DMS 273 (cell line): ENCODE data around the gene ARHGEF6.
"Not testable (repeated sequence)": the region's sequence is repeated elsewhere in the genome, so short reads cannot be mapped to it uniquely, and the experiment has no call there.

ENCODE experiments used
- DNase-seq: peaks from one replicate; lab custom pipeline; 2025; ENCODE audit not compliant: unreplicated experiment; lab: John Stamatoyannopoulos, UW

The ARHGEF6 gene

GRCh38 chrX:136780763-136781162, at the start of gene ARHGEF6:
ARHGEF6 (minus strand) TSS chrX:136780932; CDS start chrX:136780882, 50 bp downstream.
- DNase-seq = peak; percentile 68

- no peak for DNase-seq
These were observed 48.7 kb upstream of the ARHGEF6 start for GRCh38 chrX:136829413-136829812.

- DNase-seq = no peak
These were observed 48.1 kb upstream of the ARHGEF6 start for GRCh38 chrX:136828830-136829229.

- DNase-seq = peak; percentile 52
These were observed 46.3 kb upstream of the ARHGEF6 start for GRCh38 chrX:136827026-136827425.

- DNase-seq = no peak
These were observed 45.0 kb upstream of the ARHGEF6 start for GRCh38 chrX:136825771-136826170.

GRCh38 chrX:136823175-136823574, 42.4 kb upstream of the ARHGEF6 start:
- no peak for DNase-seq

GRCh38 chrX:136822337-136823095, 41.8 kb upstream of the ARHGEF6 start:
- DNase-seq = no peak

GRCh38 chrX:136819756-136820155, 39.0 kb upstream of the ARHGEF6 start:
- DNase-seq = not testable (repeated sequence)

- peak; percentile 82 for DNase-seq
These were observed 38.4 kb upstream of the ARHGEF6 start for GRCh38 chrX:136819031-136819703.

GRCh38 chrX:136816975-136817374, 36.2 kb upstream of the ARHGEF6 start:
- no peak for DNase-seq

GRCh38 chrX:136814847-136815750, 34.4 kb upstream of the ARHGEF6 start:
- DNase-seq = no peak

- DNase-seq = no peak
These were observed 31.6 kb upstream of the ARHGEF6 start for GRCh38 chrX:136812286-136812685.

GRCh38 chrX:136810493-136810892, 29.8 kb upstream of the ARHGEF6 start:
- no peak for DNase-seq

GRCh38 chrX:136806891-136807410, 26.2 kb upstream of the ARHGEF6 start:
- DNase-seq = no peak

GRCh38 chrX:136802515-136802914, 21.8 kb upstream of the ARHGEF6 start:
- DNase-seq = no peak

GRCh38 chrX:136797787-136798186, 17.1 kb upstream of the ARHGEF6 start:
- DNase-seq = no peak

GRCh38 chrX:136795132-136795531, 14.4 kb upstream of the ARHGEF6 start:
- DNase-seq = not testable (repeated sequence)

- not testable (repeated sequence) for DNase-seq
These were observed 13.9 kb upstream of the ARHGEF6 start for GRCh38 chrX:136794660-136795059.

GRCh38 chrX:136794080-136794479, 13.3 kb upstream of the ARHGEF6 start:
- DNase-seq = no peak

GRCh38 chrX:136789856-136790255, 9.1 kb upstream of the ARHGEF6 start:
- no peak for DNase-seq

GRCh38 chrX:136784231-136784630, 3.5 kb upstream of the ARHGEF6 start:
- DNase-seq = no peak
